Measurements from ENCODE around the gene RFFL.
"Not testable (repeated sequence)": the region's sequence is repeated elsewhere in the genome, so short reads cannot be mapped to it uniquely, and the experiment has no call there.

The RFFL gene

GRCh38 chr17:35063514-35064223 is at the start of gene RFFL:
Gene RFFL (minus strand): TSS chr17:35063707. CDS start chr17:35026553, 37,154 bp downstream.
- peak; percentile 95 for DNase-seq (ENCODE audit: low spot score)

DNA sequence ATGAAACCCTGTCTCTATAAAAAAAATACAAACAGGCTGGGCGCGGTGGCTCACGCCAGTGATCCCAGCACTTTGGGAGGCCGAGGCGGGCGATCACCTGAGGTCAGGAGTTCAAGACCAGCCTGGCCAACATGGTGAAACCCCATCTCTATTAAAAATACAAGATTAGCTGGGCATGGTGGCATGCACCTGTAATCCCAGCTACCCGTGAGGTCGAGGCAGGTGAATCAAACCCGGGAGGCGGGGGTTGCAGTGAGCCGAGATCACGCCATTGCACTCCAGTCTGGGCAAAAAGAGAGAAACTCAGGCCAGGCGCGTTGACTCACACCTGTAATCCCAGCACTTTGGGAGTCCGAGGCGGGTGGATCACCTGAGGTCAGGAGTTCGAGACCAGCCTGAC is 47.3 kb upstream of the RFFL start:
- not testable (repeated sequence) for DNase-seq (ENCODE audit: low spot score)

DNA sequence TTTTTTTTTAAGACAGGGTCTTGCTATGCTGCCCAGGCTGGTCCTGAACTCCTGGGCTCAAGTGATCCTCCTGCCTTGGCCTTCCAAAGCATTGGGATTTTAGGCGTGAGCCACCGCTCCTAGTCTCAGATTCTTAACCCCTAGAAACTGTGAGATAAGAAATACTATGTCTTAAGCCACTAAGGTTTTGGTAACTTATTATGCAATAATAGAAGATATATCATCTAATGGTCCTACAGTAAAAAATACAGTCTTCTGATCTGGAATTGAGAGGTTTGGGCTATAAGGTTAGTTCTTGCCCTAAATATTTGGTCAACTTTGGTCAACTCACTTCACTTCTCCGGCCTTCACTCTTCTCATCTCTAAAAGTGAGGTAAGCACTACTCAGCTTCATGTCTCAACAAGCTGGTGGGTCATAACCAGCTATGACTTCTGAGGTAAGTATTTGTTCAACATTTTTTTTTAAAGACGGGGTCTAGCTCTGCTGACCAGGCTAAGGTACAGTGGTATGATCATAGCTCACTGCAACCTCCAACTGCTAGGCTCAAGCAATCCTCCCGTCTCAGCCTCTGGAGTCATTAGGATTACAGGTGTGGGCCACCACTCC is 41.4 kb upstream of the RFFL start:
- DNase-seq (ENCODE audit: low spot score) = no peak

DNA sequence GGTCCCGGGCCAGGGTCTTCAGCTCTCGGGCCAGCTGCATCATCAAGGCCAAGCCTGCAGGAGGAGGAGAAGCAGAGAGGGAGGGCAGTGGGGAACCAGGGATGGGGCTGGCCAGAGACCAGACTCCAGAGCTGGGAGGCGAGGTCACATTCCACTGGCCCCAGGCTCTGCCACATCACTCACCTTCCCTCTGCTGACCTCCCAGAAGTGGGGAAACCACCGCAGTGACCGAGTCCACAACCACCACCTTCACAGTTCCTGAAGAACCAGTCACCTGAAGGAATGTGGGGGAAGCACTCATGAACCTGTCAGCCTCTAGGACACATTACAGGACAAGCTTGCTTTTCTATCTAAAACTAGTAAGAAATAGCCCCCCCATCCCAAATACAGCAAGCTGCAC is 39.8 kb upstream of the RFFL start:
- no peak for DNase-seq (ENCODE audit: low spot score)

- no peak for DNase-seq (ENCODE audit: low spot score)
Measured at GRCh38 chr17:35101725-35102124, 38.2 kb upstream of the RFFL start.

DNA sequence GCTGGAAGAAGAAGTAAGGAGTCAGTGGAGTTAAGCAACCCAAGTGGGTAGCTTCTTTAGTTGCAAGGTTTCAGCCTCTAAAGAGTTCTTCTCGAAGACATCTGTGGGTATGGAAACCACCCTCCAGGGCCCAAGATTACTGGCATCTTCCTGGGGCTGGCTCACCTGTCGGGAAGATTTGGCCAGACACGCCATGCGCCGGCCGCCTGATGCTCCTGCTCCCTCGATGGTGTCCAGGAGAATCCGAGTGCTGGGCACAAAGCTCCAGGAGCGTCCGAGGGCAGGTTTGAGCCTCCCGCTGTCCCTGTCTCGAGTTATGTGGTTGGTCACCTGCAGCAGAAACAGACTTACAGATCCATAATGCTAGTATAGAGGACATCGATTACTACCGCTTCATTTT is 37.5 kb upstream of the RFFL start:
- DNase-seq (ENCODE audit: low spot score) = no peak

GRCh38 chr17:35099908-35100307 is 36.4 kb upstream of the RFFL start:
- no peak for DNase-seq (ENCODE audit: low spot score)

GRCh38 chr17:35097776-35098175 is 34.3 kb upstream of the RFFL start:
- no peak for DNase-seq (ENCODE audit: low spot score)

- no peak for DNase-seq (ENCODE audit: low spot score)
Measured at GRCh38 chr17:35095741-35096140, 32.2 kb upstream of the RFFL start.

- no peak for DNase-seq (ENCODE audit: low spot score)
Measured at GRCh38 chr17:35094902-35095301, 31.4 kb upstream of the RFFL start.

GRCh38 chr17:35090707-35091106 is 27.2 kb upstream of the RFFL start:
- not testable (repeated sequence) for DNase-seq (ENCODE audit: low spot score)

DNA sequence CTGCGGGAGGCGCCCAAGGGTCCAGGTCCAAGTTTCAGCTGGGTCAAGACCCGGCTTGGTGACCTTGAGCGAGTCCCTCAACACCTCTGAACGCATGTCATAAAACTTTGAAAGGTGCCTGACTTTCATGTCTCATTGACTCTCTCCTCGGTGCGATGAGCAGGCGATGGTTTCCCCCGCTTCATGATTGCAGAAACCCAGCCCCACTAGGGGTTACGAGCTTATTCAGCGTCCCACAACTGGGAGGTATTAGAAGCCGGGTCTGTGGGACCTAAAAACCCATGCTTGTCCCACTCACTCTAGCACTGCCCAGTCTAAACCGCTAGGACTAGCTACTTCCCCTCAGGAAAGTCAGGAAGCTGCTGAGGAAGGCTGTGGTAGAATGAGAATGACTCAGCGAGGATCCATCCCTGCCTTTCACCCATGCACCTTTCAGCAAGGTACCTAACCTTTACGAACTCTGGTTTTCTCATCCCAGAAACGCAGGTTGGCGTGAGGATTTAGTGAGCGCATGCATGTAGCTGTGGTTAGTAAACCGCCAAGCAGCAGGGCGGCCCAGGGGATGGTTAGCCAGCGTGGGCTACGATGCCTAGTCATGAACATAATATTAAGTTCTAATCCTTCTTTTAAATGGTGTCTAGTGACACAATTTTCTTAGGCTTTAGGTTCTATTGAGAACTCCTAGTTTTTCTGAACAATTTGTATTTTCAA is 26.2 kb upstream of the RFFL start:
- peak; percentile 49 for DNase-seq (ENCODE audit: low spot score)

- peak; percentile 85 for DNase-seq (ENCODE audit: low spot score)
Measured at GRCh38 chr17:35088881-35089585, 25.5 kb upstream of the RFFL start.

- peak; percentile 51 for DNase-seq (ENCODE audit: low spot score)
Measured at GRCh38 chr17:35088356-35088880, 24.9 kb upstream of the RFFL start.

DNA sequence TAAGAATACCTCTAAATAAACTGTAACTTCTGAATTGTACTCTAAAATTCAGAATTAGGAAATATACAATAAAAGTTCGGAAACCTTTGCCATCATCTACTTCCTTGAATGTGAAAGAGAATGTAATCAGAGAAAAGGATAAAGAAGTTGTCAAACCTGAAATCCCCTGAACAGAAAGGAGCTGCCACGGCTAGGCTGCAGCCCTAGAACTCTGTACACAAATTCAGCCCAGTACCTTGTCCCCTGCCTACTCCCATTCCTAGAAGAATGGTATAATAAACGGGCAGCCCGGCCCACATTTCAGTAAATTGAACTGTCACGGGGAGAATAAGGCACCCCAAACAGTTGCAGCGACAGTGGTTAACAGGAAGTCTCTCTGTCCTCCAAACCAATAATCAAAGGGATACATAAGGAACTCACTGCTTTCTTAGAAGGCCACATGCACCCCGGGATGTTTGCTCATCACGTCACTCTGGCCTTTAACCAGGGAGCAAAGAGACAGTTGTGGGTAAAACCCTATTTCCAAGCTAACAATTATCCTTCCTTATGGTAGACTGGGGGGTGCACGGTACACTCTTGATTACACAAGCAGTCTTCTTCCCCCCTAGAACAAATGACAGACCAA is 24.3 kb upstream of the RFFL start:
- peak; percentile 22 for DNase-seq (ENCODE audit: low spot score)

- no peak for DNase-seq (ENCODE audit: low spot score)
Measured at GRCh38 chr17:35086931-35087573, 23.5 kb upstream of the RFFL start.

- no peak for DNase-seq (ENCODE audit: low spot score)
Measured at GRCh38 chr17:35086164-35086563, 22.7 kb upstream of the RFFL start.

- DNase-seq (ENCODE audit: low spot score) = peak; percentile 70
Measured at GRCh38 chr17:35084987-35085386, 21.5 kb upstream of the RFFL start.

GRCh38 chr17:35083071-35083470 is 19.6 kb upstream of the RFFL start:
- DNase-seq (ENCODE audit: low spot score) = no peak

DNA sequence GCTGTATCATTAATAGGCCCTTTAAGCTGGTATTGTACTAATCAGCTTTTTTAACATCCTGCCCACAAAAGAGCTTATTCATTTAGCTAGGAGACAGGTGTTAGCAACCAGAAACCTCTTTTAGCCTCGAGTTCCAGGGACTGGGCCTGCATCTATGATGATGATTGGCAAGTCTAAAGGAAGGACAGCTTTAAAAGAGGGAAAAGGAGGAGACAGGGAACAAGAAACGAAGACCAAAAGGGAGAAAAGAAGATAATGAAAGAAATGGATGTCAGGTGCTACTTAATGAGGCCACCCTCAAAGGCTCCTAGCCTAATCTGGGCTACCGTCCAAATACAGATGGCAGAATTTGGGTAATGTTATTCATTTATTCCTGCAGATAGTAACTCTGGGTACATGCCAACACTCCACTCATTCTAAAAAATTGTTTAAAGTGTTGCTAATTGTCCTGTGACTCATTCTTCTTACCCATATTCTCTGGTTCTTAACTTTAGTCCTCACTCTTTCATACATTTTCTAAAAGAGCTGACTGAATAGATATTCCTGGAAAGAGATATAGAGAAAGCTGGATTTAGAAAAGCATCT is 18.7 kb upstream of the RFFL start:
- peak; percentile 66 for DNase-seq (ENCODE audit: low spot score)

GRCh38 chr17:35081638-35082037 is 18.1 kb upstream of the RFFL start:
- DNase-seq (ENCODE audit: low spot score) = no peak
